Measurements from ENCODE around the gene CTCF. TPM values are rescaled to one million over a fixed set of nuclear protein-coding genes. Genes with fewer than 3 reads are reported as not detected.
A peak's percentile ranks its signal among the peaks of the same experiment; 100 is the strongest.

The CTCF gene
- total RNA-seq, 4 donors from 2014 or later, result 36.2 to 50.1 (median 46.9) TPM

- H3K27ac ChIP-seq, result peak overlapping the region; percentile 37
- H3K27me3 ChIP-seq, result no peaks in the 10 kb centered on the region
- no peaks in the 10 kb centered on the region for H3K9me3 ChIP-seq
- H3K4me3 ChIP-seq, result no peak overlapping the region
- WGBS, result 9% methylated on average over 5 of the region's 7 CpGs
- peak; percentile 85 to 89 for DNase-seq (ENCODE audit: low spot score in 2 of 2)
- peaks cover 58% of the 10 kb centered on the region for H3K4me1 ChIP-seq
- peak in 2 of 3 donors; percentile 9 to 32 for TF ChIP-seq POLR2AphosphoS5 (IDR thresholded peaks at IDR 0.05)
- TF ChIP-seq EP300 (IDR thresholded peaks at IDR 0.05), result no peak
- TF ChIP-seq CTCF (IDR thresholded peaks at IDR 0.05), result peak; percentile 90 to 94
- peaks cover 54% of the 10 kb centered on the region for H3K36me3 ChIP-seq
Measured at GRCh38 chr16:67546761-67547422, 15.4 kb upstream of the CTCF start.

GRCh38 chr16:67547423-67548264 is 14.7 kb upstream of the CTCF start:
- H3K27ac ChIP-seq, result peak overlapping the region; percentile 37
- no peaks in the 10 kb centered on the region for H3K9me3 ChIP-seq
- peaks cover 46% of the 10 kb centered on the region for H3K36me3 ChIP-seq
- WGBS, result 67% methylated on average over 8 of the region's 16 CpGs
- H3K4me3 ChIP-seq, result no peak overlapping the region
- TF ChIP-seq POLR2AphosphoS5 (IDR thresholded peaks at IDR 0.05) (no peak), POLR2A (IDR thresholded peaks at IDR 0.05) (no peak), CTCF (IDR thresholded peaks at IDR 0.05) (no peak), EP300 (IDR thresholded peaks at IDR 0.05) (no peak)
- H3K4me1 ChIP-seq, result peaks cover 58% of the 10 kb centered on the region
- peak in 1 of 2 donors; percentile 75 for DNase-seq (ENCODE audit: low spot score in 2 of 2)
- no peaks in the 10 kb centered on the region for H3K27me3 ChIP-seq

GRCh38 chr16:67548265-67549126 is 13.8 kb upstream of the CTCF start:
- peaks cover 38% of the 10 kb centered on the region for H3K36me3 ChIP-seq
- no peaks in the 10 kb centered on the region for H3K9me3 ChIP-seq
- peaks cover 58% of the 10 kb centered on the region for H3K4me1 ChIP-seq
- WGBS, result 87% methylated on average over 4 of the region's 4 CpGs
- H3K4me3 ChIP-seq, result no peak overlapping the region
- TF ChIP-seq CTCF (IDR thresholded peaks at IDR 0.05) (no peak), EP300 (IDR thresholded peaks at IDR 0.05) (no peak), POLR2A (IDR thresholded peaks at IDR 0.05) (no peak), POLR2AphosphoS5 (IDR thresholded peaks at IDR 0.05) (no peak)
- no peaks in the 10 kb centered on the region for H3K27me3 ChIP-seq
- DNase-seq (ENCODE audit: low spot score in 2 of 2), result no peak
- H3K27ac ChIP-seq, result no peak overlapping the region

GRCh38 chr16:67549240-67549639 is 13.1 kb upstream of the CTCF start:
- peaks cover 51% of the 10 kb centered on the region for H3K4me1 ChIP-seq

More at GRCh38 chr16:67549240-67549639, 13.1 kb upstream of the CTCF start:
- Histone ChIP-seq H3K9me3 (no peaks in the 10 kb centered on the region), H3K27me3 (no peaks in the 10 kb centered on the region), H3K27ac (no peak overlapping the region), H3K36me3 (peaks cover 30% of the 10 kb centered on the region), H3K4me3 (no peak overlapping the region)
- DNase-seq (ENCODE audit: low spot score in 2 of 2), result no peak
- 91% methylated on average over 4 of the region's 4 CpGs for WGBS
- TF ChIP-seq CTCF (IDR thresholded peaks at IDR 0.05) (no peak), POLR2A (IDR thresholded peaks at IDR 0.05) (no peak), EP300 (IDR thresholded peaks at IDR 0.05) (no peak), POLR2AphosphoS5 (IDR thresholded peaks at IDR 0.05) (no peak)

All from suprapubic skin (tissue), 4 donors.